HCEC 1CT (cell line): ENCODE data around the gene APOL5.
"Not testable (repeated sequence)": the region's sequence is repeated elsewhere in the genome, so short reads cannot be mapped to it uniquely, and the experiment has no call there.

Experiments used
- DNase-seq: peaks from one replicate; pipeline ENCODE4 v3.0.0-alpha.2; 2017

APOL5 gene

GRCh38 chr22:35717572-35717971 is at the start of gene APOL5:
Gene APOL5, plus strand, starts transcription at chr22:35717872. Its CDS starts 0 bp downstream, at chr22:35717872.
- no peak for DNase-seq

DNA sequence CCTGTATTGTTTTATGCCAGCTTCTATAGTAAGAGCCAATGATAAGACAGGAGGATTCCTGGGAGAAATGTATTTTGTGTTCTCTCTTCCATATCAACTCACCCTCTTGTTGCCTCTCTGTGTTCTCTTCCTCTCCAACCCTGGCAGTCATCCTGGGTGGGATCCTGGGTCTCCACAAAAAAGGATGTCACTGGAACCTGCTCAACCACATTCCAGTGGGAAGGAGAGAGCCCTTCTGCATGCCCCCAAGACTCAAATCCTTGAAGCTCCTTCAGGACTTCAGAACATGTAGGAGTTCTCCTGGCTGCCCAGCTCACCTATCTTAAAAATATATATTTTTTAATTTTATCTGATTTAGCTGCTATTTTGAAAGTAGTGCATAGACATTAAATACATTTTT is 43.3 kb upstream of the APOL5 start:
- DNase-seq = no peak

DNA sequence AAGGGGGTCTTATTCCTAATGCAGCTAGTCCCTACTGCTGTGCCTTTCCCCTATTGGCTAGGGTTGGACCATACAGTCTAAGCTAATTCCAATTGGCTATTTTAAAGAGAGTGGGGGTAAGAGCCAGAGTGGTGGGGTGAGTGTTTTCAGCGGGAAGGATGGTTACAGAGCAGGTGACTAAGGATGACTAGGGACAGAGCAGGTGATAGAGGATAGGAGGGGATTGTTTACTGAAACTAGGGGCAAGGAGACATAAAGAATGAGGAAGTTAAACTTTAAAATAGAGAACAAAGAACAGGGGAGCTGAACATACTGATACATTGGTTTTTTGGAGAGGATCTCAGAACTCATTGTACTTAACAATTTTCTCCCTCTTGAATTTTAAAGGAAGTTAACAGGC is 41.6 kb upstream of the APOL5 start:
- DNase-seq = not testable (repeated sequence)

GRCh38 chr22:35677460-35678187 is 40.0 kb upstream of the APOL5 start:
- no peak for DNase-seq

GRCh38 chr22:35678836-35679235 is 38.8 kb upstream of the APOL5 start:
- no peak for DNase-seq

DNA sequence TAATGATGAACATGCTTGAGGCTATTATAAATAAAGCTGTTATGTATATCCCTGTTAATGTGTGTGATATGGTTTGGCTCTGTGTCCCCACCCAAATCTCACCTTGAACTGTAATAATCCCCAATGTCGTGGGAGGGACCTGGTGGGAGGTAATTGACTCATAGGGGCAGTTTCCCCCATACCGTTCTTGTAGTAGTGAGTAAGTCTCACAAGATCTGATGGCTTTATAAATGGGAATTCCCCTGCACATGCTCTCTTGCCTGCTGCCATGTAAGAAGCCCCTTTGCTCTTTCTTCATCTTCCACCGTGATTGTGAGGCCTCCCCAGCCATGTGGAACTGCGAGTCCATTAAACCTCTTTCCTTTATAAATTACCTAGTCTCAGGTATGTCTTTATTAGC is 38.2 kb upstream of the APOL5 start:
- not testable (repeated sequence) for DNase-seq

DNA sequence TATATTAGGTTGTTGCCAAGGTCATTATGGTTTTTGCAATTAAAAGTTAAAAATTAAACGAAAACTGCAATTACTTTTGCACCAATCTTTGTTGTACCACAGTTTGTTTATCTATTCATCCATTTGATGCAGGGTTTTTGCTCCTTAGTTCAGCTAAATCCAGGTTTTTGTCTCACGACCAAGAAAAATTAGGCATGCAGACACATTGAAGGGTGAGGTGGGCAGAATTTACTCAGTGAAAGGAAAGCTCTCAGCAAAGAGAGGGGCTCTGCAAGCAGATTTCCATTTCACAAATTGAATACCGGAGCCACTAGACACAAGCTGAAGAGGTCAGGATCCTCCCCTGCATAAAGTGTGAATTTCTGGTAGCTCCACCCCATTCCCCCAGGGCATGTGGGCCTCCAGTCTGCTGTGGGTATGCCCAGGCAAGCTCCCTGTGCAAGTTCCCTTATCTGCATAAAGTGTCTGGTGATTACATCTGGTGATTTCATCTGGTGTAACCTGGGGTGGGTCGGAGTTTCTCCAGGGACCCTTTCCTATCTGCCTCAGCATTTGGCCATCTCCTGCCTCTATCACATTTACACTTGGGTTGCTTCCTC is 36.1 kb upstream of the APOL5 start:
- DNase-seq = no peak

- no peak for DNase-seq
Measured at GRCh38 chr22:35683560-35683959, 34.1 kb upstream of the APOL5 start.

DNA sequence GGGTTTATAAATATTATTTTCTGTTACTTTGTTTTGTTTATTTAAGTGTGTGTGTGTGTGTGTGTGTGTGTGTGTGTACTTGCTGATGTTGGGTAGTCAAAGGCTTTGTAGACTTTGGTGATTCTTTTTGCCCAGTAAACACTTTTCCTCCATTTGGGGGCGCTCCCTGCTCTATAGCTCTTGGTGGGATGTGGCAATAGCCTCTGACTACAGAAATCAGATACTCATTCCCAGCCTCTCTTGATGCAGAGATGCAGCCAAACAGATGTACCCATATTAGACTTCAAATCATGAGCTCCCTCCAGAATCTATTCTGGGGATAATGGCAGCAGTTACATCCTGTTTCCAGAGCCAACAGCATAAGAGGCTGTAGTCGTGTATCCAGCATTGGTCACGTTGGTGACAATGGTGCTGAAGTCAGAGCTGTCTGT is 33.4 kb upstream of the APOL5 start:
- peak; percentile 62 for DNase-seq

- DNase-seq = no peak
Measured at GRCh38 chr22:35684732-35685131, 32.9 kb upstream of the APOL5 start.

DNA sequence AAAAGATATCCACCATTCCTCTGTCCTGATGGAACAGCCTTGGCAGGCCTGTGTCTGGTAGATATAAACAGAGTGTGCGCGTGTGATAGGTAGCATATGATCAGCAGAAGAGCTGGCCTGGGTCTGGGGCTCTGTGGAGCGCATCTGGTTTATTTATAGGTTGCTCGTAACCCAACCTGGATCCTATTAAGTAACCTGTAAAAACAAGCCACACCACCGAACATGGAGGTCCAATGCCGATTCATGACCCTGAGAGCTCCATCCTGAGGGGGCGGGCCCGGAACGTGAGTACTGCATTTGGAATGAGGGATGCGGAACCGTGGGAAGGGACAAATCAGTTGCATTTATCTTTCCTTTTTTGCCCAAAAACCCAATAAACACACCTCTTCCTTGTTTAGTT is 31.9 kb upstream of the APOL5 start:
- no peak for DNase-seq

GRCh38 chr22:35686298-35686697 is 31.4 kb upstream of the APOL5 start:
- no peak for DNase-seq

GRCh38 chr22:35687461-35687860 is 30.2 kb upstream of the APOL5 start:
- DNase-seq = no peak

DNA sequence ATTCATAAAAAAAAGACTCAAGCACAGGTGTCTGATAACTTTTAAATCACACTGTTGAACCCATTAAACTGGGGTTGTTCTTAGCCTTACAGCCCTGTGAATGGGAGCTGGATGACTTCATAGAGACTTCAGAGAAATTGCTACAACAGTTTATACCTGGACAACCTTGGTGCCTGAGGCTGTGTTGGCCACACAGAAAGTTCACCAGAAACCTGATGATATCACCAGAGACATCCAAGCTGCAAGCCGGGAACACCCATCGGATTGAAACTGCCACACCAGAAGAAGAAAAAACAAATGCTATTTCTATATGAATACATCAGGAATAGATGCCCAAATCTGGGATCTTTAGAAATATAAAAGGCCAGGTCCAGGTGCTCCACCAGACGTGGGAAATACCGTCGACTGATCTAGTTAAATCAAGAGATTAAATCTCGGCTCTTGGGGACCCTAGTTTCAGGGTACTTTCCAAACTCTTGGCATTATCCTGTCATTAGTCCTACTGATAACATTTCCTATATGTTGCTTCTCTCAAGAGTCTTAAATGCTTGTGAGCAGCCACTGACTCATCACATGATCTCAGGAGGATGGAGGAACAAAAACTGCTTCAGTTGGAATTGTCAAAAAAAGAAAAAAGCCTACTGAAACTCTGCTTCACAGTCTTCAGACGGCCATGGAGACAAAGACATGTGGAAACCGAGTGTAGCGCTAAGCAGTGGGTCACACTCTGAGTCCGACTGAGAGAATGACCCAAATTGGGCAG is 28.6 kb upstream of the APOL5 start:
- DNase-seq = no peak

DNA sequence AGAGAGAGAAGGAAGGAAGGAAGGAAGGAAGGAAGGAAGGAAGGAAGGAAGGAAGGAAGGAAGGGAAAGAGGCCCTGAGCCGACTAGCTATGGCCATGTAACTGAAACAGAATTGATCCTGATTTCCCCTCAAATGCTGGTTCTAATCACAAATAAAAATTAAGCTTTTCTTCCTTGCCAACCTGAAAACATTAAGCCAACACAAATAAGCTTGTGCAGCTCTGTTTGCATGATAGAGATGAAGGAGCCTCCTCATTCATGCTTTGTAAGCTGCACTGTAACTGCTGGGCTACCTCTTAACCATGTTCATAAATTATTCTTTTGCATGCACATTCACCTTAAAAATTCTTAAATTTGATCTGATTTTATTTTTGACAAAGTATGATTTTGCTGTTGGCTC is 27.7 kb upstream of the APOL5 start:
- no peak for DNase-seq

DNA sequence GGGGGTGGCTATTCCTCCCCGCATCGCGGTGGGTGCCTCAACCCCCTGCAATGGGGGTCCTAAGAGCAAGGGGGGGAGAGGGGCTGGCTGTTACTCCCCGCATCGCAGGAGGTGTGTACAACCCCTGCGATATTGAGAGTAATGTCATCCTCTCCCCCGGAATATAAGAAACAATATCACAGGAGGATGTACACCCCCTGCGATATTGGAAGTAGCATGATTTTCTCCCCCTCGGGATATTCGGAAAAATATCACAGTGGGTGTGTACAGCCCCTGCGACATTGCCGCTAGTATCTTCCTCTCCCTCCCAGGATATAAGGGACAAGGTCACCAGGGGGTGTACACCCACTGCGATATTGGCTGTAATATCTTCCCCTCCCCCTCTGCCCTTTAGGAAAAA is 22.5 kb upstream of the APOL5 start:
- no peak for DNase-seq

DNA sequence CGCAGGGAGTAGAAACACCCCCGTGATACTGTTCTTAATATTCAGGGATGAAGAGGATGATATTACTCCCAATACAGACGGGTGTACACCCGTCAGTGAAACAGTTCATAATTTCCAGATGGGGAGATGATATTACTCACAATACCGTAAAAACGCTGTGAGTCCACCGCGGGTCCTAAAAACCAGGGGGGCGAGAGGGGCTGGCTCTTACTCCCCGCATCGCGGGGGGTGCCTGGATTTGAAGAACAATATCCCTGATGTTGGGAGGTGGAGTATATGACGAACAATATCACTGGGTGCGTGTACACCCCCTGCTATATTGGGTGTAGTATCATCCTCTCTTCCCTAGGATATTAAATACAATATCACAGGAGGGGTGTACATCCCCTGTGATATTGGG is 20.5 kb upstream of the APOL5 start:
- DNase-seq = no peak

DNA sequence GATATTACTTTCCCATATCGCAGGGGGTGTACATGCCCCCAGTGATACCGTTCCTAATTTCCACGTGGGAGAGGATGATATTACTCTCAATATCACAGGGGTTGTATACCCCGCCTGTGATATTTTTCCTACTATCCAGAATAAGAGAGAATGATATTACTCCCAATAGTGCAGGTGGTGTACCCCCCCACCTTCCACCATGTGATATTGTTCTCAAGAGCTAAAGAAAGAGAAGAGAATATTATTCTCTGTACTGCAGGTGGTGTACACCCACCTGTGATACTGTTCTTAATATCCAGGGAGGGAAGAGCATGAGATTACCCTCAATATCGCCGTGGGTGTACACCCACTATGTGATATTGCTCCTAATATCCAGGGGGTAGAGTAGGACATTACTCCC is 17.8 kb upstream of the APOL5 start:
- DNase-seq = not testable (repeated sequence)

DNA sequence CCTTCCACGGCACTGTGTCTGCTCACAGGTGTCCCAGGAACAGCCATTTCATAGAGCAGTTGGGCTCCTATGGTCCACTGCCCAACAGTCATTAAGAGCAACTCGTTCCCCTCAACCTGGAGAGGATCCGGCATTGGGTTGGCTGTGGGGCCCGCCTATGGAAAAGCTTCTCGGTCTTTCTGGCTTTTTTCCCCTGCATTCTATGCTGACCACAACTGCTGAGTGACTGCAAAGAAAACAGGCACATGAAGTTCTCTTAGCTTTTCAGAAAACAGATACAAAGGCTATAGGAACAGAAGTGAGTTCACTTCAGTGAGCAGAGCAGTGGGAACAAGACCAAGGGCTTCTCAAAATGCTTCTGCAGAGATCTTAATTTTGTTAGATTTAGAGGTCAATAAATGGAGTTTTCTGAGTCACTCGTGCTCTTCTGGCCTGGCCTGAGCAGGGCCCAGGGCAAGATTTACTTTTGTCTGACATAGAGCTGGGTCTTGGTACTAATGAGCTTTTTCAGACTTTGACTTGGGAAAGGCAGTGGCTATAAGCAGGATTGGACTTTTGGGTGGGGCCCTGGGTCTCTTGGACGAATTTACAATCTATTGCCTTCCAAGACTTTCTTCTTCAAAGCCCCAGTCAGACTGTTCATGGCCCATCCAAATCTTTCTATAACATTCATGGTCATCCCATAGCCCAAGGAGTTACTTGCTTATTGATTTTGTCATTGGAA is 13.6 kb upstream of the APOL5 start:
- DNase-seq = no peak

- peak; percentile 90 for DNase-seq
Measured at GRCh38 chr22:35705141-35705540, 12.5 kb upstream of the APOL5 start.

DNA sequence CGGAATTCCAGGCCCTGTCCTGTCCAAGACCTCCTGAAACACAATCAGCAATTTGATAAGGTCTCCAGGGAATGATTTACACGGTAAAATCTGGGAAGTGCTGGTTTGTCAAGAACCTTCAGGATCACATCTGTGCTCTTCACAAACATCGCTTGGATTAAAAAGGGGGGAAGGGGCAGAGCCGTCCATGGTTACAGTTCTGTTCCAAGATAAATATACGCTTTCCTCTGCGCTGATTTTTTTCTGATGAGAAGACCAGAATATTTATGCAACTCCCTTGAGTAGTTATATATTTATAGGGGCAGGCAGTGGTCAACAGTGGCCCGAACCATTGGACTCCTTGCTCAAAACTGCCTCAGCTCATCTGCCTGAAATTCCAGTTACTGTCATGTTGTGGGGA is 9.2 kb upstream of the APOL5 start:
- DNase-seq = no peak

DNA sequence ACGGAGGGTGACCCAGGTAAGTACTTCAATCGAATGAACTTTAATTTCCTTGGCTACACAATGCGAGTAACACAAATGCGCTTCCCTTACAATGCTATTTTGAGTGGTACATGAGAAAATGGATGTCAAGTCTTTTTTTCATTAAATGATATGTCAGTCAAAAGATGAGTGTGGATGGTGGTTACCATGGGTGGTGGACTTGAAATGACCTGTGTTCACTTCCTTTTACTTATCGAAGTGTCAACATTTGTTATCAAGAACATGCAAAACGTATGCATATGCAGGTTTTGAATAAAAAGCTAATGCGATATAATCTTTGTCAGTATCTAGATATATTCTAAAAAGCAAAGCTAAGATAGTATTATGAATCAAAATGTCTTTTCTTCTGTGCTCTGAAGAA is 8.8 kb upstream of the APOL5 start:
- no peak for DNase-seq

DNA sequence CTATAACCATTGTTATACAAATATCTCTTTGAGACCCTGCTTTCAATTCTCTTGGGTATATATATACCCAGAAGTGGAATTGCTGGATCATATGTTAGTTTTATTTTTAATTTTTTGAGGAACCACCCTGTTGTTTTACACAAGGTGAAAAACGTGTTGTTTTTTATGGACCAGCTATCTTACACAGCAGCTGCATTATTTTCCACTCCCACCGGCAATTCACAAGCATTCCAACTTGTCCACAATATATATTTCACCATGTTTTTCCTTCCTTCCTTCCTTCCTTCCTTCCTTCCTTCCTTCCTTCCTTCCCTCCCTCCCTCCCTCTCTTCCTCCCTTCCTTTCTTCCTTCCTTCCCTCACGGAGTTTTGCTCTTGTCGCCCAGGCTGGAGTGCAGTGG is 6.3 kb upstream of the APOL5 start:
- no peak for DNase-seq
